LNCaP clone FGC (cell line): ENCODE data around the gene SLC44A2.

Experiments used
- DNase-seq: peaks from one replicate; pipeline ENCODE4 v3.0.0-alpha.2; 2011; ENCODE audit warnings: low read depth
- H3K4me3 ChIP-seq: 2 replicates; pipeline ENCODE4 v1.5.1; 2011; ENCODE audit warnings: mild to moderate bottlenecking, low read depth, low read length, control low read depth
- CTCF ChIP-seq: IDR thresholded peaks from 2 replicates; pipeline ENCODE4 v1.5.1; 2012; ENCODE audit warnings: mild to moderate bottlenecking; ENCODE audit not compliant: control insufficient read depth, insufficient read depth; ENCODE audit errors: extremely low read depth

The SLC44A2 gene

DNA sequence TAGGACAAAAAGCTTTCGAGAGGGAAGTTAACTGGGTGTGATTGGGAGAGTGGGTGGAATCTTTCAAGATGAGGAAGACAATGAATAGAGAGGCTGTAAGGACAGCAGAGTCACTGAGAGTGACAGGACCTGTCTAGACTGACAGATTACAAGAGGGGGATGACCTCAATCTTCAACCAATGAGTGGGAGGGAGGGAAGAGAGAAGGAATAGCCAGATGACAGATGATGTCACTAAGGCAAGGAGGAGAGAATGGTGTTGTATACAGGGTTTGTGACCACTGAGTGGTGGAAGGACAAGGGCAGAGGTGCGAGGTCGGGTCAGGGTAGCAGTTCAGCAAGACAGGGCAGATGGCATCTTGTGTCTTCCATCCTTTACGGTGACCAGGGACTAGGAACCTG lies 23.0 kb downstream of the SLC44A2 start:
- no peak overlapping the region for H3K4me3 ChIP-seq

GRCh38 chr19:10651851-10652250 lies 26.5 kb downstream of the SLC44A2 start:
- no peak for DNase-seq
- H3K4me3 ChIP-seq = no peak overlapping the region
- no peak for TF ChIP-seq CTCF

More for the DNA sequence above, 23.0 kb downstream of the SLC44A2 start:
- no peak for TF ChIP-seq CTCF
- no peak for DNase-seq

- no peak for TF ChIP-seq CTCF
These were observed 28.1 kb downstream of the SLC44A2 start for GRCh38 chr19:10653482-10653731.

DNA sequence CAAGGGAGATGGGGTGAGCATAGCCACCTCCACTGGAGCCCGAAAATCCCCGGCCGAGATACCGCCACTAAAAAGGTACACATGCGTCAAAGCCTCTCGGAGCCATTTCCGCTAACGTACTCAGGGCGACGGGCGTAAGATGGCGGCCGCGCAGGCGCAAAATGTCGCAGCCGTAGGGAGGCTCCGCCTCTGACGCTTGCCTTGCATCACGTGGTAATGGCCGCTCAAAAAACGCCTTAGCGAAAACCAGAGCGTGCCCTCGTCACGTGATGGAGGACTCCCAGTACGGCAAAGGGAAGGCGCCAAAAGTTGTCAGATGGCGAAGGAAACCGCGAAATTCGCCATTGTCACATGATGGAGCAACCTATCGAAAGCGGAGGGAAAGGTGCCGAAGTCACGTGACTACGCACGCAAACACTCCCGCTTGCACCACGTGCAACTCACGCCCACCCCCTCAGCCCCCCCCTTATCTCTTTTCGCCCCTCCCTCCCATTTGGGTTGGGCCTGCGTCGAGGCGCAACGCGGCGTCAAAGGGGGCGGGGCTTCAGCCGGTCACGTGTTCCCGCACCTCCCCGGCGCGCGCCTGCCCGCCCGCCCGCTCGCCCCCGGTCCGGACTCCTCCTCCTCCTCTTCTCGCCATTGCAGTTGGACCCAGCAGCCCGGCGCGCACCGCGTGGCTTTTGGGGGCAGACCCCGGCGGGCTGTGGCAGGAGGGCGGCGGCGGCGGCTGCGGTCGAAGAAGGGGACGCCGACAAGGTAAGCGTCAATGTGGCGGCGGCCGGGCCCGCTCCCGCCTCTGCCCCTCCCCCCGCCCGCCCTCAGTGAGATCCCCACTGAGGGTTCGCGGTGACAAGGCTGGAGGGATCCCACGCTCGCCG lies 28.6 kb downstream of the SLC44A2 start, which contains the start of gene ILF3:
TSS of gene ILF3 (plus strand) at position 615 of the 878 bp plus-strand sequence. CDS start 16,260 bp downstream, outside the sequence.
- peak; percentile 100 for DNase-seq
- peak within 1 kb of the TSS; percentile 95 for H3K4me3 ChIP-seq
- TF ChIP-seq CTCF = no peak

More at GRCh38 chr19:10653482-10653731, 28.1 kb downstream of the SLC44A2 start:
- H3K4me3 ChIP-seq = peak overlapping the region; percentile 95
- DNase-seq = no peak

- DNase-seq = no peak
- H3K4me3 ChIP-seq = peak overlapping the region; percentile 95
- TF ChIP-seq CTCF = no peak
These were observed 29.5 kb downstream of the SLC44A2 start for GRCh38 chr19:10654610-10655456.

- H3K4me3 ChIP-seq = peak overlapping the region; percentile 95
- TF ChIP-seq CTCF = peak; percentile 29; the same call in 1 of the 2 replicates
- DNase-seq = no peak
These were observed 30.3 kb downstream of the SLC44A2 start for GRCh38 chr19:10655457-10656312.
